Measurements from ENCODE around the gene PPP2CA.
"Not testable (repeated sequence)": the region's sequence is repeated elsewhere in the genome, so short reads cannot be mapped to it uniquely, and the experiment has no call there.

The PPP2CA gene

GRCh38 chr5:134263801-134264200 lies 37.9 kb upstream of the PPP2CA start:
- H3K79me2 ChIP-seq (ENCODE audit: insufficient read depth, low read length), result no peaks in the 10 kb centered on the region
- H3K4me3 ChIP-seq (ENCODE audit: insufficient read depth, low read length, poor library complexity, severe bottlenecking), result no peak overlapping the region
- no peaks in the 10 kb centered on the region for H3K36me3 ChIP-seq (ENCODE audit: low read length)
- no peak overlapping the region for H3K4me2 ChIP-seq (ENCODE audit: low read depth, low read length, poor library complexity, severe bottlenecking)
- TF ChIP-seq EZH2phosphoT487 (conservative IDR thresholded peaks at IDR 0.05; ENCODE audit: low read length), result no peak
- no peak for TF ChIP-seq CTCF (IDR thresholded peaks at IDR 0.05; ENCODE audit: insufficient read depth, low read length, poor library complexity, severe bottlenecking)
- H3K27ac ChIP-seq (ENCODE audit: low read depth, low read length), result no peak overlapping the region
- H3F3A ChIP-seq (ENCODE audit: insufficient read depth), result no peaks in the 10 kb centered on the region
- H3K9ac ChIP-seq (ENCODE audit: low read length), result no peak overlapping the region
- no peaks in the 10 kb centered on the region for H3K9me2 ChIP-seq (replicated peaks; ENCODE audit: insufficient read depth, low read length)
- H2AFZ ChIP-seq (ENCODE audit: low read depth, low read length, severe bottlenecking), result no peak overlapping the region
- no peaks in the 10 kb centered on the region for H4K20me1 ChIP-seq (ENCODE audit: low read depth, low read length)
- H3K27me3 ChIP-seq (ENCODE audit: low read length), result no peaks in the 10 kb centered on the region
- H3K9me3 ChIP-seq (ENCODE audit: insufficient read depth, low read length), result no peaks in the 10 kb centered on the region; the same call in 1 of the 2 replicates

GRCh38 chr5:134262629-134263028 lies 36.8 kb upstream of the PPP2CA start:
- H2AFZ ChIP-seq (ENCODE audit: low read depth, low read length, severe bottlenecking); H3K4me2 ChIP-seq (ENCODE audit: low read depth, low read length, poor library complexity, severe bottlenecking); H4K20me1 ChIP-seq (ENCODE audit: low read depth, low read length); H3K9me3 ChIP-seq (ENCODE audit: insufficient read depth, low read length); H3K9me2 ChIP-seq (replicated peaks; ENCODE audit: insufficient read depth, low read length); H3K79me2 ChIP-seq (ENCODE audit: insufficient read depth, low read length); H3K27ac ChIP-seq (ENCODE audit: low read depth, low read length); H3F3A ChIP-seq (ENCODE audit: insufficient read depth); H3K27me3 ChIP-seq (ENCODE audit: low read length); H3K4me3 ChIP-seq (ENCODE audit: insufficient read depth, low read length, poor library complexity, severe bottlenecking); H3K36me3 ChIP-seq (ENCODE audit: low read length); H3K9ac ChIP-seq (ENCODE audit: low read length): not testable (repeated sequence)

- Histone ChIP-seq H3K9ac (ENCODE audit: low read length) (no peak overlapping the region), H4K20me1 (ENCODE audit: low read depth, low read length) (no peaks in the 10 kb centered on the region), H3K36me3 (ENCODE audit: low read length) (no peaks in the 10 kb centered on the region), H3K9me3 (ENCODE audit: insufficient read depth, low read length) (no peaks in the 10 kb centered on the region), H3K79me2 (ENCODE audit: insufficient read depth, low read length) (no peaks in the 10 kb centered on the region), H3F3A (ENCODE audit: insufficient read depth) (no peaks in the 10 kb centered on the region), H3K4me2 (ENCODE audit: low read depth, low read length, poor library complexity, severe bottlenecking) (no peak overlapping the region), H2AFZ (ENCODE audit: low read depth, low read length, severe bottlenecking) (no peak overlapping the region), H3K27me3 (ENCODE audit: low read length) (no peaks in the 10 kb centered on the region), H3K27ac (ENCODE audit: low read depth, low read length) (no peak overlapping the region), H3K9me2 (replicated peaks; ENCODE audit: insufficient read depth, low read length) (no peaks in the 10 kb centered on the region), H3K4me3 (ENCODE audit: insufficient read depth, low read length, poor library complexity, severe bottlenecking) (no peak overlapping the region)
- no peak for TF ChIP-seq CTCF (IDR thresholded peaks at IDR 0.05; ENCODE audit: insufficient read depth, low read length, poor library complexity, severe bottlenecking)
- no peak for TF ChIP-seq EZH2phosphoT487 (conservative IDR thresholded peaks at IDR 0.05; ENCODE audit: low read length)
Observed at GRCh38 chr5:134258896-134259295, 33.0 kb upstream of the PPP2CA start.

GRCh38 chr5:134257176-134257575 lies 31.3 kb upstream of the PPP2CA start:
- Histone ChIP-seq H3K9ac (ENCODE audit: low read length) (no peak overlapping the region), H3K4me2 (ENCODE audit: low read depth, low read length, poor library complexity, severe bottlenecking) (no peak overlapping the region)

More at GRCh38 chr5:134257176-134257575, 31.3 kb upstream of the PPP2CA start:
- Histone ChIP-seq H3K27me3 (ENCODE audit: low read length) (no peaks in the 10 kb centered on the region), H3K4me3 (ENCODE audit: insufficient read depth, low read length, poor library complexity, severe bottlenecking) (no peak overlapping the region), H3K27ac (ENCODE audit: low read depth, low read length) (no peak overlapping the region), H3F3A (ENCODE audit: insufficient read depth) (no peaks in the 10 kb centered on the region), H3K9me3 (ENCODE audit: insufficient read depth, low read length) (no peaks in the 10 kb centered on the region), H4K20me1 (ENCODE audit: low read depth, low read length) (no peaks in the 10 kb centered on the region), H3K9me2 (replicated peaks; ENCODE audit: insufficient read depth, low read length) (no peaks in the 10 kb centered on the region), H2AFZ (ENCODE audit: low read depth, low read length, severe bottlenecking) (no peak overlapping the region), H3K36me3 (ENCODE audit: low read length) (no peaks in the 10 kb centered on the region), H3K79me2 (ENCODE audit: insufficient read depth, low read length) (no peaks in the 10 kb centered on the region)
- TF ChIP-seq CTCF (IDR thresholded peaks at IDR 0.05; ENCODE audit: insufficient read depth, low read length, poor library complexity, severe bottlenecking), result no peak
- no peak for TF ChIP-seq EZH2phosphoT487 (conservative IDR thresholded peaks at IDR 0.05; ENCODE audit: low read length)
